ENCODE measurements around the gene TNIK.

TNIK gene

GRCh38 chr3:171276923-171277322 is 183.3 kb downstream of the TNIK start:
- no peak for DNase-seq

GRCh38 chr3:171274222-171274621 is 186.0 kb downstream of the TNIK start:
- DNase-seq: no peak

- no peak for DNase-seq
These were observed 189.7 kb downstream of the TNIK start for GRCh38 chr3:171270541-171270940.

- no peak for DNase-seq
These were observed 190.7 kb downstream of the TNIK start for GRCh38 chr3:171269542-171269941.

- DNase-seq: no peak
These were observed 191.5 kb downstream of the TNIK start for GRCh38 chr3:171268677-171269076.

- no peak for DNase-seq
These were observed 193.1 kb downstream of the TNIK start for GRCh38 chr3:171267104-171267503.

- no peak for DNase-seq
These were observed 193.5 kb downstream of the TNIK start for GRCh38 chr3:171266740-171267073.

- DNase-seq: no peak
These were observed 194.0 kb downstream of the TNIK start for GRCh38 chr3:171266034-171266739.

GRCh38 chr3:171264758-171265157 is 195.4 kb downstream of the TNIK start:
- DNase-seq: no peak

GRCh38 chr3:171262431-171262830 is 197.8 kb downstream of the TNIK start:
- DNase-seq: no peak

- no peak for DNase-seq
These were observed 198.7 kb downstream of the TNIK start for GRCh38 chr3:171261487-171261886.

GRCh38 chr3:171260899-171261298 is 199.3 kb downstream of the TNIK start:
- no peak for DNase-seq

GRCh38 chr3:171260466-171260865 is 199.7 kb downstream of the TNIK start:
- no peak for DNase-seq

- DNase-seq: no peak
These were observed 201.9 kb downstream of the TNIK start for GRCh38 chr3:171258316-171258715.

GRCh38 chr3:171257251-171258203 is 202.7 kb downstream of the TNIK start:
- no peak for DNase-seq

GRCh38 chr3:171256445-171257250 is 203.6 kb downstream of the TNIK start:
- no peak for DNase-seq

- no peak for DNase-seq
These were observed 204.9 kb downstream of the TNIK start for GRCh38 chr3:171255236-171255806.

GRCh38 chr3:171254315-171254714 is 205.9 kb downstream of the TNIK start:
- DNase-seq: no peak

- no peak for DNase-seq
These were observed 208.4 kb downstream of the TNIK start for GRCh38 chr3:171251835-171252234.

- DNase-seq: no peak
These were observed 209.8 kb downstream of the TNIK start for GRCh38 chr3:171250444-171250843.

- no peak for DNase-seq
These were observed 211.0 kb downstream of the TNIK start for GRCh38 chr3:171249245-171249644.

- DNase-seq: no peak
These were observed 211.6 kb downstream of the TNIK start for GRCh38 chr3:171248426-171249111.

All from SIG-M5 (cell line).